Measurements from ENCODE around the gene C17orf67. TPM values are rescaled to one million over a fixed set of nuclear protein-coding genes. Genes with fewer than 3 reads are reported as not detected.

Gene C17orf67
- total RNA-seq, 1 donor from 2014 or later: 10.1 TPM

DNA sequence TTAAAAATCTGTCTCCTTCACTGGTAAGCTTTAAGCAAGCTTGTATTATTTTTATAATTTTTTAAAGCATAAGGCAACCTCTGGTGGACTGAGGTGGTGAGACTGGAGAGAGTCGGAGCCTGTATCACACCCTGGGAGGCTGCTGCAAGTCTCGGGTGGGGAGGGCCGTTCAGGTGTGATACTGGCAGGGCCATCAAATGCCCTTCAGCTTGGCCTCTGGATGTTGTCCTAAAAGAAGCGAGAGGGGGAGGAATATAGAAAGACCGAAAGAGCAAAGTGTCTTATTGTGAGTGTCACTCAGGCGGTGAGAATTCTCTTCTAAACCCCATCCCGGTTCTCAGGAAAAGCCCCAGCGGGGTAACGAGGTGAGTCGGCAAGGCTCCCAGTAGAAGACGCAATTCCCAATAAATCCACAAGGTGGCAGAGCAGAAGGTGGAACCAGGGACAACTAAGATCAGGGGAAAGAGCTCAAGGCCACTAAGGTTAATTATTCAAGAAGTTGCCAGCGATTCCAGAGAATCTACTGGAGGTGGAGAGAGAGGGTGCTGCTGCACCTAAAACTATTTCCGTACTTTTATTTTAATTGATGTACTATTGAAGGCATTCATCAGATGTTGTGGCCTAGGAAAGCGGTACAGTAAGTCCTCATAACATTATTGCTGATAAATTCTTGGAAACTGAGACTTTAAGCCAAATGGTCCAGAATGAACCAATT lies 14.1 kb downstream of the C17orf67 start:
- DNase-seq (ENCODE audit: low spot score in 2 of 2): peak in 1 of 2 donors; percentile 77
- intact Hi-C loops (cut with DNase I): loop anchor here (1.0 kb wide), 1 partner anchor 121 kb away; no protein-coding TSS in a partner anchor

DNA sequence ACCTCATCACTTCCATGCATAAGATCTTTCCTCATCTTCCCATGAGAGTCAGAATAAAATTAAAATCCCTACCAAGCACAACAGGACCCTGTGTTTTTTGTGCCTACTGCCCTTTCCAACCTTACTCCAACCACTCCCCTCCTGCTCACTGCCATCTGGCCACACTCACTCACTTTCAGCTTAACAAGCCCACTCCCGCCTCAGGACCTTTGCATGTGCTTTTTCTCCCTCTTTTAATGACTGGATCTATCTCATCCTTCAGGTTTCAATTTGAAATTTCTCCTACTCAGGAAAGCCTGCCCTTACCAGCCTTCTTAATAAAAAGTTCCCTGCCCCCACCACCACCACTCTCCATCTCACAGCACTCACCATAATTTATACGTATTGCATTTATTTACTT lies 14.7 kb downstream of the C17orf67 start:
- no peaks in the 10 kb centered on the region for H3K4me1 ChIP-seq
- no peak overlapping the region for H3K4me3 ChIP-seq
- intact Hi-C loops (cut with DNase I): loop anchor here (1.0 kb wide), 1 partner anchor 121 kb away; no protein-coding TSS in a partner anchor
- TF ChIP-seq, protein P1, sequence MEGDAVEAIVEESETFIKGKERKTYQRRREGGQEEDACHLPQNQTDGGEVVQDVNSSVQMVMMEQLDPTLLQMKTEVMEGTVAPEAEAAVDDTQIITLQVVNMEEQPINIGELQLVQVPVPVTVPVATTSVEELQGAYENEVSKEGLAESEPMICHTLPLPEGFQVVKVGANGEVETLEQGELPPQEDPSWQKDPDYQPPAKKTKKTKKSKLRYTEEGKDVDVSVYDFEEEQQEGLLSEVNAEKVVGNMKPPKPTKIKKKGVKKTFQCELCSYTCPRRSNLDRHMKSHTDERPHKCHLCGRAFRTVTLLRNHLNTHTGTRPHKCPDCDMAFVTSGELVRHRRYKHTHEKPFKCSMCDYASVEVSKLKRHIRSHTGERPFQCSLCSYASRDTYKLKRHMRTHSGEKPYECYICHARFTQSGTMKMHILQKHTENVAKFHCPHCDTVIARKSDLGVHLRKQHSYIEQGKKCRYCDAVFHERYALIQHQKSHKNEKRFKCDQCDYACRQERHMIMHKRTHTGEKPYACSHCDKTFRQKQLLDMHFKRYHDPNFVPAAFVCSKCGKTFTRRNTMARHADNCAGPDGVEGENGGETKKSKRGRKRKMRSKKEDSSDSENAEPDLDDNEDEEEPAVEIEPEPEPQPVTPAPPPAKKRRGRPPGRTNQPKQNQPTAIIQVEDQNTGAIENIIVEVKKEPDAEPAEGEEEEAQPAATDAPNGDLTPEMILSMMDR (IDR thresholded peaks at IDR 0.05): no peak
- no peaks in the 10 kb centered on the region for H3K9me3 ChIP-seq
- no peak overlapping the region for H3K27ac ChIP-seq
- H3K36me3 ChIP-seq: no peaks in the 10 kb centered on the region
- H3K27me3 ChIP-seq: no peaks in the 10 kb centered on the region
- DNase-seq (ENCODE audit: low spot score in 2 of 2): no peak

More for the DNA sequence above, 14.1 kb downstream of the C17orf67 start:
- H3K27me3 ChIP-seq: no peaks in the 10 kb centered on the region
- no peaks in the 10 kb centered on the region for H3K9me3 ChIP-seq
- no peaks in the 10 kb centered on the region for H3K36me3 ChIP-seq
- H3K4me3 ChIP-seq: no peak overlapping the region
- H3K4me1 ChIP-seq: no peaks in the 10 kb centered on the region
- H3K27ac ChIP-seq: no peak overlapping the region
- TF ChIP-seq, protein P1 (IDR thresholded peaks at IDR 0.05): peak; percentile 76 to 89 (median 81)

DNA sequence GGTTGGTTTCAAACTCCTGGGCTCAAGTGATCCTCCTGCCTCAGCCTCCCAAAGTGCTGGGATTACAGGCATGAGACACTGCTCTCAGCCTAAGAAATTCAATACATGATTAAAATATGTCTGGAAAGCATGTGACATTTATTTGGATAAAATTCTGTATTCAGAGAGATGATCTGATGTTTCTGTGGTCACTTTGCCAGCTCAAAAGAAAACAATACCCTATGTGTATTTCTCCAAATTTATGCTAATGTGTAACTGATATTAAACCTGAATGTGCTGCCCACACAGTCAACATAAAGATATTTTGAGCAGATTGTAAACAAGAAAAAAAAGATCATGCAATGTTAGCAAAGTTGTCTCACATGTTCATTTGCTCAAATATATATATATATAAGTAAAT lies 16.7 kb downstream of the C17orf67 start:
- H3K27ac ChIP-seq: no peak overlapping the region
- TF ChIP-seq, protein P1 (IDR thresholded peaks at IDR 0.05): no peak
- intact Hi-C loops (cut with DNase I): no loop called here

DNA sequence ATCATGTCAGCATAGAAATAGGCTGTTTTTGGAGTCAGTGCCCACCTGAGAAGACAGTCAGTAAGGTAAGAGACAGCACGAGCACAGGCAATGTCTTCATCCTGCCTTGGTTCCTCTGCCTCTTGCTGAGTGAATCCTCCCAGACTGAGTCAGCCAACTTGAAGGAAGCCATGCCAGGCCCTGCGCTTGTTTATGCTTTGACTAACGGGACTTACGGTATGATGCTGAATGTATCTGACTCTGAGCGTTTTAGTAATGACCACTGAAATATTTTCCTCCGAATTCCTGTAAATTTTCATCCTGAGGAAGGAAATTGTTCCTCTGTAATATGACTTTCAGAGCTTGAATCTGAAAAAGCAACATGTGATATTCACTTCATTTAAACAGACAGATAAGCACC lies 18.0 kb downstream of the C17orf67 start:
- Histone ChIP-seq H3K27ac (no peak overlapping the region), H3K36me3 (no peaks in the 10 kb centered on the region), H3K4me1 (no peaks in the 10 kb centered on the region), H3K9me3 (no peaks in the 10 kb centered on the region), H3K27me3 (no peaks in the 10 kb centered on the region), H3K4me3 (no peak overlapping the region)
- intact Hi-C loops (cut with DNase I): no loop called here
- no peak for DNase-seq (ENCODE audit: low spot score in 2 of 2)
- TF ChIP-seq, protein P1 (IDR thresholded peaks at IDR 0.05): no peak

More for the DNA sequence above, 16.7 kb downstream of the C17orf67 start:
- Histone ChIP-seq H3K36me3 (no peaks in the 10 kb centered on the region), H3K9me3 (no peaks in the 10 kb centered on the region), H3K27me3 (no peaks in the 10 kb centered on the region), H3K4me1 (no peaks in the 10 kb centered on the region), H3K4me3 (no peak overlapping the region)
- DNase-seq (ENCODE audit: low spot score in 2 of 2): no peak

DNA sequence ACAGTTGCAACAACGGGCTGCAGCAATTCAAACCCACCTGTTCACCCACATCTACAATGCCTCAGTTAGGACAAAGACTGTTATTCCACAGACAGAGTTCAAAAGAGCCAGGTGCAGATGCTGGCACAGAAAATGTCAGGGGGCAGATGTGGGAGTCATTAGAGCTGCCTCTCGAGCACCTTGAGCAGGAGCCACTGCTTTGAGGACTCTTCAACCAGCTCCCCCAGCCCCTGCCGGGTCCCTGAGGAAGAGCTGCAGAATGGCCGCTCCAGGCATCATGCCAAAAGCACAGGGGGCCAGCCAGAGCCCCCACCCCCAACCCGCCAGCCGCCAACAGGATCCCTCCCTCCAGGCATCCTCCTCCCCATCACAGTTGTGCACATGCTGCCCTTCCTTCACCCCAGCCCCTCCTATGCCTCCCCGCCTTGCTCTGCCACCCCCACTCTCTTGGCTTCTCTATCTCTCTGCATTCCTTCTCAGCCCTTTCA lies 20.8 kb downstream of the C17orf67 start:
- DNase-seq (ENCODE audit: low spot score in 2 of 2): no peak
- TF ChIP-seq, protein P1 (IDR thresholded peaks at IDR 0.05): no peak
- no peaks in the 10 kb centered on the region for H3K9me3 ChIP-seq
- H3K27me3 ChIP-seq: no peaks in the 10 kb centered on the region
- intact Hi-C loops (cut with DNase I): no loop called here
- no peak overlapping the region for H3K27ac ChIP-seq
- H3K36me3 ChIP-seq: no peaks in the 10 kb centered on the region
- no peak overlapping the region for H3K4me3 ChIP-seq
- no peaks in the 10 kb centered on the region for H3K4me1 ChIP-seq

Measured in ascending aorta (tissue), 2 donors.